GM12892 (cell line): ENCODE data around the gene PIK3R6.

ENCODE experiments used
- POLR2A ChIP-seq: IDR thresholded peaks from 2 replicates; pipeline ENCODE4 v1.6.1; 2011; ENCODE audit warnings: low read depth, low read length, control low read depth
- TAF1 ChIP-seq: IDR thresholded peaks from 2 replicates; pipeline ENCODE4 v1.6.1; 2011; ENCODE audit warnings: low read depth, mild to moderate bottlenecking, control low read depth, low read length, borderline replicate concordance

GRCh38 chr17:8753976-8754440 is 113.5 kb downstream of the PIK3R6 start:
- no peak for TF ChIP-seq TAF1
- no peak for TF ChIP-seq POLR2A
